Prostate gland (tissue), 2 donors: ENCODE measurements around the gene EPHA5. TPM values are rescaled to one million over a fixed set of nuclear protein-coding genes. Genes with fewer than 3 reads are reported as not detected.

Experiments used
- DNase-seq: peaks from one replicate; pipeline ENCODE4 v3.0.0-alpha.2; 2019; ENCODE audit warnings: low spot score
- H3K27ac ChIP-seq, 2 donors: fragments of 200-600 bp; sonication (generic); 2 replicates each; pipeline ENCODE4 v1.5.1; 2017 to 2019
- H3K27me3 ChIP-seq: fragments of 200-600 bp; sonication (generic); replicated peaks from 2 replicates; pipeline ENCODE4 v1.5.1; 2019; ENCODE audit not compliant: insufficient read depth
- H3K36me3 ChIP-seq, 2 donors: fragments of 200-600 bp; sonication (generic); 1 replicate in 1 of 2; 2 replicates in 1 of 2; pipeline versions ENCODE4 v1.5.1 to v1.8.1; 2017 to 2019
- H3K4me1 ChIP-seq: fragments of 200-600 bp; sonication (generic); replicated peaks from 2 replicates; pipeline ENCODE4 v1.5.1; 2019
- H3K4me3 ChIP-seq, 2 donors: fragments of 200-600 bp; sonication (generic); 2 replicates each; pipeline ENCODE4 v1.5.1; 2017 to 2019
- H3K9me3 ChIP-seq: fragments of 200-600 bp; sonication (generic); 2 replicates; pipeline ENCODE4 v1.5.1; 2017
- POLR2A ChIP-seq: fragments of 450-650 bp; IDR thresholded peaks from one replicate; pipeline ENCODE4 v1.6.1; 2016; ENCODE audit warnings: antibody characterized with exemption, mild to moderate bottlenecking
- POLR2AphosphoS5 ChIP-seq: sonication (generic); formaldehyde crosslinking; IDR thresholded peaks from one replicate; pipeline ENCODE4 v1.6.1; 2017; ENCODE audit warnings: antibody characterized with exemption
- WGBS: methylation state at CpG from one replicate; pipeline ENCODE4 v1.1.5; 2018; 5-methylcytosine and 5-hydroxymethylcytosine counted together
- intact Hi-C: fragments of 100-400 bp; cut with DNase I; formaldehyde crosslinking; loops from one replicate; pipeline ENCODE4 v1.14.2; 2022
- total RNA-seq, 2 donors: library from RNA; depleted of rRNA; stranded (reverse); fragments of >200 nt; gene quantifications; one replicate each; pipeline ENCODE4 v1.1.0, GENCODE V29; 2016
- TF ChIP-seq, protein P1 (sequence below), 4 experiments: fragments of 200-600 bp in 2 of 4; fragments of 450-650 bp in 2 of 4; sonication (generic) in 2 of 4; IDR thresholded peaks; 1 replicate in 3 of 4; 2 replicates in 1 of 4; pipeline ENCODE4 v1.5.1; 2016 to 2019; ENCODE audit warnings: antibody characterized with exemption in 4 of 4, mild to moderate bottlenecking in 2 of 4, moderate library complexity in 2 of 4

Gene EPHA5
- total RNA-seq, 2 donors from 2014 or later, result 2.2 to 11.0 TPM

DNA sequence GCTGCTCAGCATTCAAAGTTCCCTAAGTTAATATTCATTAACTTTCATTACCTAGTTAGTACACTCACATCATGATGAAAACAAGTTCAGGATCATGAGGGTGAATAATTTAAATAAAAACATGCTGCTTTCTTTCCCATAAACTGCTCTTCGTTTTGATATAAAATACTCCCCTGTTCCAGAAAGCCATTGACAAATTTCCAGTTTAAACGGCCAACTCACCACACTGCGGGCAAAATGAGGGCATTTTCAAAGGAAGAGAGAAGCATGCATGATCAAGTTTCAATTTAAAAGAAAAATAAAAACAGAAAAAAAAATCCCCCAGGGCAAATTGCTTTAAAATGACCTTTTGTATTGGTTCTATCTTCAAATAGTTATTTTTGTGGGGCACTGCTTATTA lies 69.6 kb downstream of the EPHA5 start:
- Histone ChIP-seq H3K27ac (no peak overlapping the region), H3K27me3 (no peaks in the 10 kb centered on the region), H3K4me1 (no peaks in the 10 kb centered on the region), H3K9me3 (no peaks in the 10 kb centered on the region), H3K36me3 (no peaks in the 10 kb centered on the region), H3K4me3 (no peak overlapping the region)
- TF ChIP-seq, protein P1, sequence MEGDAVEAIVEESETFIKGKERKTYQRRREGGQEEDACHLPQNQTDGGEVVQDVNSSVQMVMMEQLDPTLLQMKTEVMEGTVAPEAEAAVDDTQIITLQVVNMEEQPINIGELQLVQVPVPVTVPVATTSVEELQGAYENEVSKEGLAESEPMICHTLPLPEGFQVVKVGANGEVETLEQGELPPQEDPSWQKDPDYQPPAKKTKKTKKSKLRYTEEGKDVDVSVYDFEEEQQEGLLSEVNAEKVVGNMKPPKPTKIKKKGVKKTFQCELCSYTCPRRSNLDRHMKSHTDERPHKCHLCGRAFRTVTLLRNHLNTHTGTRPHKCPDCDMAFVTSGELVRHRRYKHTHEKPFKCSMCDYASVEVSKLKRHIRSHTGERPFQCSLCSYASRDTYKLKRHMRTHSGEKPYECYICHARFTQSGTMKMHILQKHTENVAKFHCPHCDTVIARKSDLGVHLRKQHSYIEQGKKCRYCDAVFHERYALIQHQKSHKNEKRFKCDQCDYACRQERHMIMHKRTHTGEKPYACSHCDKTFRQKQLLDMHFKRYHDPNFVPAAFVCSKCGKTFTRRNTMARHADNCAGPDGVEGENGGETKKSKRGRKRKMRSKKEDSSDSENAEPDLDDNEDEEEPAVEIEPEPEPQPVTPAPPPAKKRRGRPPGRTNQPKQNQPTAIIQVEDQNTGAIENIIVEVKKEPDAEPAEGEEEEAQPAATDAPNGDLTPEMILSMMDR (IDR thresholded peaks at IDR 0.05), result no peak
- TF ChIP-seq POLR2A (no peak), POLR2AphosphoS5 (no peak)
- intact Hi-C loops, result no loop called here
- no peak for DNase-seq
- 22% methylated on average over 3 of the region's 3 CpGs for WGBS

DNA sequence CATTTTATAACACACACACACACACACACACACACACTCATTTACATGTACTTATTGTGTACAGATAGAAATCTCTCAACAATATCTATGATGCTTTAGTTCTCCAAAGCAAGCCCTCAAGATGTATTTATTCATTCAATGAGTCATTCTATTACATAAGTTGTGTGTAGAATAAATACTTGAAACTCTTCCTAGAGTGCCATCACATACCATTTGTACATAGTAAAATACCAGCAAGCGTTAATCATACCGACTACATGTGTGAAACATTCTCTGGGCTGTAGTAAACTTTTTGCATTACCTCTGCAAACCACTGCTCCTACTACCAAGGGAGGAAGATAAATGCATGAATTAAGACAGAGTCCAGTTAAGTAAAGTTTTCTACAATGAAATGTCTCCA lies 70.9 kb downstream of the EPHA5 start:
- intact Hi-C loops, result no loop called here
- no peaks in the 10 kb centered on the region for H3K4me1 ChIP-seq
- H3K36me3 ChIP-seq, result no peaks in the 10 kb centered on the region
- DNase-seq, result no peak
- H3K27ac ChIP-seq, result no peak overlapping the region
- no peak overlapping the region for H3K4me3 ChIP-seq
- no peaks in the 10 kb centered on the region for H3K9me3 ChIP-seq
- H3K27me3 ChIP-seq, result no peaks in the 10 kb centered on the region
- no peak for TF ChIP-seq POLR2AphosphoS5
- TF ChIP-seq, protein P1 (IDR thresholded peaks at IDR 0.05), result no peak
- TF ChIP-seq POLR2A, result no peak
- 88% methylated on average over 2 of the region's 2 CpGs for WGBS

DNA sequence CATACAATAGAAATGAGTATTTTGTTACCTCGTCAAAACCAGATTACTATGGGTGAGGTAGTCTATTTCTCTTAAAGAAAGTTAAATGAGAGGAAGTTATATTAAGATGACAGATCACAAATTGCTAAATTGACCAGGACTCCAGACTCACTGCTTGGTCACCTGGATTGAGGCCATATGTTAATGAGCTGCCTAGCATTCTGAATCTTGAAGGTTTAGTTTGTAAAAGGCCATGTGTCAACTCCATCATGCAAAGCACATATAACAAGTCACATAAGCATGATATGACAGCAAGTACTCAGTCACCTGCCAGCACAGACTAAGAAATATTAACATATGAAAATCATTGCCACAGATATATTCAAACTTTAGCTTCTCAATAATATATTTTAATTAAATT lies 72.6 kb downstream of the EPHA5 start:
- H3K4me3 ChIP-seq, result no peak overlapping the region
- H3K9me3 ChIP-seq, result no peaks in the 10 kb centered on the region

DNA sequence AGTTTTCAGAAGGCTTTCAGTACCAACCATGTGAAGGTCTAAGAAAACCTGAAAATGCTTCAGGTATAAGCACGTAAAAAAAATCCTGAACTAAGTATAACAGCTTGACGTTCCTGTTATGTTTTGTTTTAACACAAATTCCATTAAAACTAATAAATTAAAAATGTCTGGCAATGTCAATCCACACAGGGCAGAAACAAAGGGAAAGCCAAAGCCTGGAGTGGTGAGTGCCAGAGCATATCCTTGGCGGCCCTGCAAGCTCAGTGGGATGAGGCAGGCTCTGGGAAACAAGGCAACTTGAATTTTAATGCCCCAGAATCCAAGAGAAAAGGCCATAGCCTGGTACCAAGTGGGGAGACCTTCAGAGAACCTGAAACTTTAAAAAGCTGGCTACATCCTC lies 78.2 kb downstream of the EPHA5 start:
- DNase-seq, result no peak
- no peaks in the 10 kb centered on the region for H3K36me3 ChIP-seq
- no peak for TF ChIP-seq POLR2AphosphoS5
- no peak for TF ChIP-seq POLR2A
- TF ChIP-seq, protein P1 (IDR thresholded peaks at IDR 0.05), result no peak
- H3K4me3 ChIP-seq, result no peak overlapping the region
- 46% methylated on average over 3 of the region's 3 CpGs for WGBS
- no peaks in the 10 kb centered on the region for H3K9me3 ChIP-seq
- no peaks in the 10 kb centered on the region for H3K27me3 ChIP-seq
- peaks cover 2% of the 10 kb centered on the region for H3K4me1 ChIP-seq
- intact Hi-C loops, result no loop called here
- H3K27ac ChIP-seq, result peak overlapping the region; percentile 0 to 36

More for the DNA sequence above, 72.6 kb downstream of the EPHA5 start:
- Histone ChIP-seq H3K27me3 (no peaks in the 10 kb centered on the region), H3K27ac (no peak overlapping the region), H3K4me1 (no peaks in the 10 kb centered on the region), H3K36me3 (no peaks in the 10 kb centered on the region)
- intact Hi-C loops, result no loop called here
- no peak for DNase-seq
- no peak for TF ChIP-seq POLR2AphosphoS5
- TF ChIP-seq, protein P1 (IDR thresholded peaks at IDR 0.05), result no peak
- no peak for TF ChIP-seq POLR2A
- 95% methylated on average over 1 of the region's 1 CpG for WGBS

DNA sequence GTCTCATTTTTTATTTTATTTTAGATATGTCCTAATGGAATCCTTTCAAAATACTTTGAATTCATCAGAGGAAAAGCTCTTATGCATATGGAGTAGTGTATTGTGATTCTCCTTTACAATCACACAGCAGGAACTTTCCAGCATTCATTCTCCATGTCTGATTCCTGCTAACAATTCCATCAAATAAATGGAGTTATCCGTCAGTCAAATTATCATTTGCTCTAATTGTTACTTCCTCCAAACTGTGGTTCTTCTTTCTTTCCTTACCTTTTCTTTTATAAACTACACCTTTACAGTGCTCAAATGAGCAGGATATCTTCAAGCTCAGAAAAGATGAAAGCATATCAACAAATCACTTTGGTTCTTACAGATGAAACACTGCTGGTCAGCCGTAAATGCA lies 80.4 kb downstream of the EPHA5 start:
- WGBS, result 56% methylated on average over 2 of the region's 2 CpGs
- Histone ChIP-seq H3K4me1 (peaks cover 2% of the 10 kb centered on the region), H3K36me3 (no peaks in the 10 kb centered on the region), H3K27me3 (no peaks in the 10 kb centered on the region), H3K27ac (peak overlapping the region; percentile 23 to 69), H3K4me3 (no peak overlapping the region), H3K9me3 (no peaks in the 10 kb centered on the region)
- TF ChIP-seq, protein P1 (IDR thresholded peaks at IDR 0.05), result no peak
- TF ChIP-seq POLR2AphosphoS5, result no peak
- TF ChIP-seq POLR2A, result no peak
- no peak for DNase-seq
- intact Hi-C loops, result no loop called here
